Amniotic epithelial cell (primary cell): ENCODE data around the gene FOXE1.

ENCODE experiments used
- DNase-seq: peaks from one replicate; pipeline ENCODE4 v3.0.0-alpha.2; 2010; ENCODE audit warnings: low read depth

Gene FOXE1

GRCh38 chr9:97853056-97853843, at the start of gene FOXE1:
TSS of gene FOXE1 (plus strand) at chr9:97853226. CDS start at chr9:97853915, 689 bp downstream.
- DNase-seq: no peak

DNA sequence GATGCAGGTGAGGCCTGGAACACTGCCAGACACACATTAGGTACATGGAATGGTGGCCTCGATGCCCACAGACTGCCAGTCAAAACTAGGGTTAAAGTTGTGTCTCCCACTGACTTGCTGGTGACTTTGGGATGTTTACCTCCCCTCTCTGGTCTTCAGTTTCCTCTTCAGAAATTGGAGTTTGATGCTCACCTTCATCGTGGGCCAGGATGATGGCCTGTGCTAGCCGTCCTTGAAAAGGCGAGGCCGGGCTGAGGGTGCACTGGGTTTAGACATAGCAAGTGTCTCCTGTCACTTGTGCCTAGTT, 49.0 kb upstream of the FOXE1 start:
- no peak for DNase-seq

DNA sequence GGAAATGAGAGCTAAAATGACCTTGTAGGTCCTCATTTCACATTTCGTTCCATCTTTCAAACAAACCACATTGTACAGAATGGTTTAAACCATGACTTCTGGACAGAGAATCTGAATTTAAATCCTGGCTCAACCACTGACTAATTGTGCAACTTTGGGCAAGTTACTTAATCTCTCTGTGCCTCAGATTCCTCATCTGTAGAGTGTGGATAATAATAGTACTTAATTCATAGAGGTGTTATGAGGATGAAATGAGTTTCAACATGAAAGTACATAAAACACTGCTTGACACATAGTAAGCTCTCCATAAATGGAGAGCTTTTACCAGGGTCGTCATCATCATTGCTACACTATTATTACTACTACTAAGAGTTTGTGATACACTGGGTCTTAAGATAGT, 46.3 kb upstream of the FOXE1 start:
- DNase-seq: peak; percentile 62

- no peak for DNase-seq
Observed at GRCh38 chr9:97807681-97808080, 45.3 kb upstream of the FOXE1 start.

- no peak for DNase-seq
Observed at GRCh38 chr9:97808415-97808814, 44.6 kb upstream of the FOXE1 start.

DNA sequence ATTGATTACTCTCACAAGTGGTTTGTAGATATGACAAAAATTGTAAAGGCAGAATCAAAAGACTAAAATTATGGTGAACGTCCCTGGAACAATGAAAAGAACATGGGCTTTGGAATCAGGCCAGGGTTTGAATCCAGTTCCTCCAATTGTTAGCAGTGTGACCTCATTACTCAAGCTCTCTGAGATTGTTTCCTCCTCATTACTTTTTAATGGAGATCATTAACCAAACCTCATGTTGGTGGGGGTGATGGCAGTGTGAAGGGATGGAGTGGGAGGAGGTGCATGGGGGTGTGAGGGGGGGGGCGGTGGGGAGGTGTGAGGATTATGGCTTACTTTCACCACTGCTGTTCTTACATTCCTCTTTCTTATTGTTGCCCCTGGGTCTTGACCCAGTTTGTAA, 44.1 kb upstream of the FOXE1 start:
- DNase-seq: no peak

- no peak for DNase-seq
Observed at GRCh38 chr9:97809666-97810344, 43.2 kb upstream of the FOXE1 start.

DNA sequence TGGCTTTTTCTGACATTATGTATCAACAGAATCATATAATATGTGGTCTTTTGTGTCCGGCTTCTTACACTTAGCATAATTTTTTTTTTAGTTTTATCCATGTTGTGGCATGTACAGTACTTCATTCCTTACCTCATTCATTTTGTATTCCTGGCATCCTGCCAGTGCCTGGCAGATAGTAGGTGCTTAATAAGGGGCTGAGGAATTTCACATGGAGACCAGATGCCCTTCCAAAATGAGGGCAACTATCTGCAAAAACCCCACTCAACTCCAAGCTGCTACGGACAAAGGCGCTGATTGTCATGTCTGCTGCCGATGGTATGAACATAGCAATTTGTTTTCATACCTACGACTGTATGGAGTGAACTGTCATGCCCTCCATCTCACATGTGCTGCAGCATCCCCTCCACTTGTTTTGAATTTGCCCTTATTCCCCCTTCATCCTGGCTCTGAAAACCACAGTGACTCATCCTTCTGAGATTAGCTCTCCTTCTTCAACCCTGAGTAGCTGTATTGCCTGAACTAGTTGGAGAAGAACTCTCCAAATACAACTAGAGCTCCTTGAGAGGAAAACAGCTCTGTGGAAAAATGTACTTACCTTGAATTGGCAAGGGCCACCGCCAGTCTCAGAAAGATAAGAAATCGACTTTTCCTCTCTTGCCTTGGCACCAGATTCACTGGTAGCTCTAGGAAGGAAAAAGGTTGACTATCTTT, 41.3 kb upstream of the FOXE1 start:
- peak; percentile 52 for DNase-seq

DNA sequence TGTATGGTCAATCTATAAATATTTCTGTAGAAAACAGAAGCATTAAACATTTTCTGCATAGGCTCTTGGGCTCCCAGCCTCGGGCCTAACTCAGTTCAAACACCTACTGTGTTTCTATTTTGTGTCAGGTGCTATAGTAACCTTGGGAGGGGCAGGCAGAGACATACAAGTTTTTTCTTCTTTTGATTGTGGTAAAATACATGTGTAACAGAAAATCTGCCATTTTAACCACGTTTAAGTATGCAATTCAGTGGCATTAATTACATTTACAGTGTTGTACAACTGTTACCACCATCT, 40.8 kb upstream of the FOXE1 start:
- no peak for DNase-seq

DNA sequence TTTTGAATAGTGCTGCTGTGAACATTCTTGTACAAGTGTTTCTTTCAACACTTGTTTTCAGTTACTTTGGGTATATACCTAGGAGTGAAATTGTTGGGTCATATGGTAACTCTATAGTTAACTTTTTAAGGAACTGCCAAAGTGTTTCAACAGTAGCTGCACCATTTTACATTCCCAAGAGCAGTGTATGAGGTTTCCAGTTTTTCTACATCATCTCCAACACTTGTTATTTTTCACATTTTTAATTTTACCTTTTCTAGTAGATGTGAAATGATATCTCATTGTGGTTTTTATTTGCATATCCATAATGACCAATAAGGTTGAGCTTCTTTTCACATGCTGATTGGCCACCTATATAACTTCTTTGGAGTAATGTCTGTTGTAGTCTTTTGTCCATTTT, 40.0 kb upstream of the FOXE1 start:
- DNase-seq: no peak

- no peak for DNase-seq
Observed at GRCh38 chr9:97819735-97820134, 33.3 kb upstream of the FOXE1 start.

GRCh38 chr9:97820373-97820772, 32.7 kb upstream of the FOXE1 start:
- DNase-seq: no peak

DNA sequence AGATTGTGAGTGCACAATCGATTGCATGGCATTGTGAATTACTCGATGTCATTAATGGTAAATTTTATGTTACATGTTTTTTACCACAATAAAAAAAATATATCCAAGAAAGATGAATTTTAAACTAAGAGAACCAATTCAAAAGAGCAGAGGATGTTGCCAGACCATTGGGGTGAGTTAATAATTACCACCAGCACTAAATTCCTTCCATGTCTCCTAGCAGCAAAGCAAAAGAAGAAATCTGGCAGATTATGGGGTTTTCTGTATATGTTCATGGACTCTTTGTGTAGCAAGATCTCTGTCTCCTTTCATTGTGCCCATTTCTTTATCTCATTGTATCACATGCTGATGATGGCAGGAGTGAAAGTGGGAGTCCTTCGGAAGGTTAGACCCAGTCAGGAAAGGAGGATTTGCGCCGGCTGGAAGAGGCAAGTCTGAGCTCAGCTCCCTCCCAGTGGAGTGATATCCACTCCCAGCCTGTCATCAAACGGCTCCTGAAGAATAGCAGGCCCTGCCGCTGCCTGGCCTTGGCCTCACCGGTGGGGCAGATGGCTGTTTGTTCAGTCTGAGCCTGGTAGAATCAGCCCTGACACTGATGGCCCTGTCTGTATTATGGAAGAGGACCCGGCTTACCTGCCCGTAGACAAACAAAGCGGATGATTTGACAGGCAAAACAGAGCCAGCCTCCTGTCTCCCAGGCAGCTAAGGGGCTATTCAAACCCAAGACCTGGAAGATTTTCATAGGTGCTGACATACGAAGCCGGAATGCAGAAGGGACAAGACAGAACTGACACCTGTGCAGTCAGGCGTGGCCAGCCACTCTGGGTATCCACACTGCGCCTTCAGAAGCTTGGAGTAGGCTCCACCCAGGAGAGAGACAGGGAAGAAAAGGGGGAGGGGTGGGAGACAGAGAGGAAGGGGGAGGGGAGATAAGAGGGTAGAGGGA, 21.9 kb upstream of the FOXE1 start:
- DNase-seq: peak; percentile 12

GRCh38 chr9:97831843-97832636, 21.0 kb upstream of the FOXE1 start:
- no peak for DNase-seq

GRCh38 chr9:97840521-97840920, 12.5 kb upstream of the FOXE1 start:
- peak; percentile 50 for DNase-seq

DNA sequence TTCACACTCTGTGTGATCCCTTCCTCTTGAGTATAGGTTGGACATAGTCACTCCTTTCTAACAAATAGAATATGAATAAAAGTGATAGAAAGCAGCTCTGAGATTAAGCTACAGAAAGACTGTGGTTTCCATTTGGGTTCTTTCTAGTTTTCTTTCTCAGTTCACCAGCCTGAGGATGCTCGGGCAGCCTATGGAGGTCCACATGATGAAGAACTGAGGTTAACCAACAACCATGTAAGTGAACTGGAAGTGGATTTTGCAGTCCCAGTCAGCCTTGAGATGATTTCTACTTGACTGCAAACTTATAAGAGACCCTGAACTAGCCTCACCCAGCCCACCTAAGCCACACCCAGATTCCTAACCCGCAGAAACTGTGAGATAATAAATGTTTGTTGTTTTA, 10.1 kb upstream of the FOXE1 start:
- DNase-seq: no peak

DNA sequence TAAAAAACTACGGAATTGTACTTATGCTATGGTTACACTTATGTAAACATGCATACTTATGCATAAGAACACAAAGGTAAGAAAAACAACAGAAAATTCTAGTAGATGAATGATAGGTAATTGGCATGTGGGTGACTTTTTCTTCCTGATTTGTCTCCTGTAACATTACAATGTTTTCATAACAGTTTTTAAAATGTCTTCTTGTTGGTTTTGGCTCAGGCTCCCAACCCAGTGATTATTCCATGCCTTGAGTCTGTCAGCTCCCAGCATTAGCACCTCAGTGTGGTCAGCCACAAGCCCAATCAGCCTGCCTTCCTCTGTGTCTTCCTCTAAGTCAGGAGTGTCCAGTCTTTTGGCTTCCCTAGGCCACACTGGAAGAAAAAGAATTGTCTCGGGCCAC, 7.9 kb upstream of the FOXE1 start:
- no peak for DNase-seq

GRCh38 chr9:97845763-97846162, 7.3 kb upstream of the FOXE1 start:
- DNase-seq: no peak

- DNase-seq: no peak
Observed at GRCh38 chr9:97846347-97846746, 6.7 kb upstream of the FOXE1 start.

GRCh38 chr9:97847474-97848214, 5.4 kb upstream of the FOXE1 start:
- DNase-seq: no peak

GRCh38 chr9:97848215-97848479, 4.9 kb upstream of the FOXE1 start:
- no peak for DNase-seq
